Stomach (tissue), 9 donors: ENCODE results near the gene AFDN. TPM values are rescaled to one million over a fixed set of nuclear protein-coding genes. Genes with fewer than 3 reads are reported as not detected.

Source experiments
- DNase-seq, 2 donors: peaks; one replicate each; pipeline versions ENCODE4 v3.0.0 to v3.0.0-alpha.2; 2013 to 2019
- H3K27ac ChIP-seq, 5 donors: fragments of 200-600 bp in 4 of 5; sonication (generic) in 4 of 5; one replicate each; pipeline ENCODE4 v1.5.1; 2013 to 2019; ENCODE audit warnings: mild to moderate bottlenecking in 1 of 5, moderate library complexity in 1 of 5
- H3K27me3 ChIP-seq, 3 donors: fragments of 200-600 bp; sonication (generic); one replicate each; pipeline ENCODE4 v1.5.1; 2017 to 2019; ENCODE audit warnings: mixed run types in 1 of 3
- H3K36me3 ChIP-seq, 4 donors: fragments of 200-600 bp; sonication (generic); 1 replicate in 3 of 4; 2 replicates in 1 of 4; pipeline ENCODE4 v1.5.1; 2016 to 2019
- H3K4me1 ChIP-seq, 4 donors: fragments of 200-600 bp; sonication (generic); one replicate each; pipeline ENCODE4 v1.5.1; 2016 to 2019
- H3K4me3 ChIP-seq, 4 donors: fragments of 200-600 bp; sonication (generic) in 3 of 4; one replicate each; pipeline ENCODE4 v1.5.1; 2016 to 2019; ENCODE audit warnings: mild to moderate bottlenecking in 1 of 4
- H3K9me3 ChIP-seq, 4 donors: fragments of 200-600 bp; sonication (generic); one replicate each; pipeline ENCODE4 v1.5.1; 2016 to 2019
- CTCF ChIP-seq, 7 experiments: fragments of 450-650 bp in 4 of 7; fragments of 200-600 bp in 3 of 7; sonication (generic) in 3 of 7; IDR thresholded peaks; one replicate each; pipeline ENCODE4 v1.5.1; 2016 to 2019; ENCODE audit warnings: antibody characterized with exemption in 7 of 7, control low read depth in 2 of 7, mild to moderate bottlenecking in 1 of 7
- EP300 ChIP-seq: sonication (generic); formaldehyde crosslinking; IDR thresholded peaks from one replicate; pipeline ENCODE4 v1.6.1; 2017; ENCODE audit warnings: antibody characterized with exemption
- POLR2A ChIP-seq, 4 donors: fragments of 450-650 bp; IDR thresholded peaks; one replicate each; pipeline ENCODE4 v1.6.1; 2016; ENCODE audit warnings: antibody characterized with exemption in 4 of 4, control low read depth in 2 of 4, mild to moderate bottlenecking in 1 of 4, moderate library complexity in 1 of 4
- POLR2AphosphoS5 ChIP-seq, 3 donors: sonication (generic); formaldehyde crosslinking; IDR thresholded peaks; one replicate each; pipeline ENCODE4 v1.6.1; 2016; ENCODE audit warnings: antibody characterized with exemption in 3 of 3
- WGBS, 5 donors: extraction: QIAGEN DNeasy Blood & Tissue Kit in 3 of 5; methylation state at CpG; one replicate each; pipeline versions ENCODE4 v1.1.5 to v1.1.7; 2013 to 2018; 5-methylcytosine and 5-hydroxymethylcytosine counted together
- intact Hi-C: fragments of 100-400 bp; cut with DNase I; formaldehyde crosslinking; loops from one replicate; pipeline ENCODE4 v1.15.1; 2023; ENCODE audit warnings: low total_unique reads
- polyA plus RNA-seq, 3 donors: library from polyadenylated mRNA; stranded (reverse); fragments of 200-250 nt; gene quantifications; one replicate each; pipeline ENCODE4 v1.2.3, GENCODE V29; 2013
- total RNA-seq, 5 donors: library from RNA; depleted of rRNA; stranded (reverse); fragments of >200 nt; gene quantifications; one replicate each; pipeline versions ENCODE4 v1.1.0 to v1.2.3, GENCODE V29; 2014 to 2016
- donor health status: healthy with polysubstance abuse.
- donor health status: Bipolar disorder and iron deficiency.
- donor health status: healthy.

The AFDN gene
- total and polyA plus RNA-seq, 8 donors: 24.8 to 521 (median 114) TPM

GRCh38 chr6:167825332-167826229 is 1.1 kb upstream of the AFDN start:
- Histone ChIP-seq H3K9me3 (no peaks in the 10 kb centered on the region), H3K4me1 (peaks cover 8 to 49% (median 30%) of the 10 kb centered on the region in 4 donors), H3K27me3 (peaks cover 0 to 13% (median 0%) of the 10 kb centered on the region in 3 donors), H3K27ac (peak overlapping the region; percentile 67 to 90 (median 74)), H3K4me3 (peak overlapping the region; percentile 68 to 88 (median 80)), H3K36me3 (no peaks in the 10 kb centered on the region)
- DNase-seq: peak; percentile 84 to 91
- WGBS, 5 donors: 5 to 9% (median 7%) methylated on average over 53 to 70 of the region's 70 CpGs
- TF ChIP-seq CTCF (IDR thresholded peaks at IDR 0.05) (no peak), POLR2AphosphoS5 (IDR thresholded peaks at IDR 0.05) (no peak), EP300 (no peak), POLR2A (IDR thresholded peaks at IDR 0.05) (no peak)
- intact Hi-C loops: no loop called here

GRCh38 chr6:167826230-167826895 is 348 bp upstream of the AFDN start:
- Histone ChIP-seq H3K36me3 (no peaks in the 10 kb centered on the region), H3K4me1 (peaks cover 8 to 56% (median 37%) of the 10 kb centered on the region in 4 donors), H3K9me3 (no peaks in the 10 kb centered on the region), H3K4me3 (peak overlapping the region; percentile 68 to 88 (median 80)), H3K27me3 (peaks cover 0 to 13% (median 0%) of the 10 kb centered on the region in 3 donors), H3K27ac (peak overlapping the region; percentile 67 to 91 (median 74))
- intact Hi-C loops: no loop called here
- no peak for TF ChIP-seq POLR2A (IDR thresholded peaks at IDR 0.05)
- TF ChIP-seq CTCF (IDR thresholded peaks at IDR 0.05): peak in 5 of 7 experiments; percentile 14 to 45 (median 26)
- TF ChIP-seq POLR2AphosphoS5 (IDR thresholded peaks at IDR 0.05): peak in 1 of 3 donors; percentile 3
- DNase-seq: peak; percentile 82 to 90
- 0 to 1% (median 1%) methylated on average over 41 to 86 of the region's 90 CpGs for WGBS, 5 donors

GRCh38 chr6:167827583-167828324 is 1.0 kb downstream of the AFDN start:
- no peaks in the 10 kb centered on the region for H3K9me3 ChIP-seq
- WGBS, 5 donors: 1 to 2% (median 2%) methylated on average over 28 to 51 of the region's 51 CpGs
- peak; percentile 61 to 82 for DNase-seq
- TF ChIP-seq EP300 (no peak), CTCF (IDR thresholded peaks at IDR 0.05) (no peak), POLR2A (IDR thresholded peaks at IDR 0.05) (no peak), POLR2AphosphoS5 (IDR thresholded peaks at IDR 0.05) (peak in 1 of 3 donors; percentile 12)
- peak overlapping the region; percentile 68 to 88 (median 80) for H3K4me3 ChIP-seq
- peak overlapping the region; percentile 85 to 91 (median 88) for H3K27ac ChIP-seq
- H3K4me1 ChIP-seq: peaks cover 8 to 70% (median 48%) of the 10 kb centered on the region in 4 donors
- H3K36me3 ChIP-seq: no peaks in the 10 kb centered on the region
- H3K27me3 ChIP-seq: peaks cover 0 to 13% (median 0%) of the 10 kb centered on the region in 3 donors
- intact Hi-C loops: no loop called here
